B cell (primary cell): Measurements from ENCODE around the gene TRABD. TPM values are rescaled to one million over a fixed set of nuclear protein-coding genes. Genes with fewer than 3 reads are reported as not detected.

Experiments used
- ATAC-seq: fragments of 200-7000 bp; cut with Tn5 transposase; one replicate; pipeline ENCODE4 v1.10.0; 2021; ENCODE audit warnings: low read depth, mild to moderate bottlenecking, moderate number of reproducible peaks, moderate library complexity
- CTCF ChIA-PET: fragments of 350-600 bp; sonication (Branson Sonifier 250); formaldehyde crosslinking; loops from one replicate; lab custom pipeline; 2021; ENCODE audit warnings: antibody characterized with exemption, inconsistent platforms; lab: Charles Lee
- POLR2A ChIA-PET: fragments of 350-600 bp; sonication (Branson Sonifier 250); formaldehyde crosslinking; loops from one replicate; lab custom pipeline; 2021; ENCODE audit warnings: antibody characterized with exemption; lab: Charles Lee
- DNase-seq: peaks from one replicate; pipeline ENCODE4 v3.0.0; 2013
- H2AFZ ChIP-seq: 2 replicates; pipeline ENCODE4 v1.6.1; 2012; ENCODE audit warnings: mild to moderate bottlenecking, low read depth, low read length; ENCODE audit not compliant: insufficient read depth, poor library complexity, severe bottlenecking
- H3K27ac ChIP-seq, 2 donors: 1 replicate in 1 of 2; 2 replicates in 1 of 2; pipeline ENCODE4 v1.5.1; 2012 to 2013; ENCODE audit warnings: low read length in 2 of 2, mild to moderate bottlenecking in 2 of 2, moderate library complexity in 1 of 2
- H3K27me3 ChIP-seq, 4 experiments: fragments of 200-600 bp in 1 of 4; sonication (generic) in 1 of 4; replicated peaks in 1 of 4; 1 replicate in 2 of 4; 2 replicates in 2 of 4; pipeline versions ENCODE4 v1.6.1 to v1.7.0; 2013 to 2016; ENCODE audit warnings: low read length in 3 of 4, mild to moderate bottlenecking in 2 of 4, mixed read lengths in 1 of 4, moderate library complexity in 1 of 4; ENCODE audit not compliant: insufficient read depth in 4 of 4, control insufficient read depth in 3 of 4; ENCODE audit errors: control extremely low read depth in 1 of 4
- H3K36me3 ChIP-seq, 2 experiments: replicated peaks in 1 of 2; 1 replicate in 1 of 2; 2 replicates in 1 of 2; pipeline versions ENCODE4 v1.6.1 to v1.7.1; 2013; ENCODE audit warnings: low read length in 1 of 2; ENCODE audit not compliant: insufficient read depth in 2 of 2, control insufficient read depth in 1 of 2; ENCODE audit errors: control extremely low read depth in 1 of 2, extremely low read depth in 1 of 2
- H3K4me1 ChIP-seq, 2 donors: fragments of 200-600 bp in 1 of 2; sonication (generic) in 1 of 2; 1 replicate in 1 of 2; 2 replicates in 1 of 2; pipeline versions ENCODE4 v1.5.1 to v1.6.1; 2013 to 2017; ENCODE audit warnings: low read length in 2 of 2; ENCODE audit not compliant: control insufficient read depth in 2 of 2, insufficient read depth in 2 of 2
- H3K4me2 ChIP-seq: replicated peaks from 2 replicates; pipeline ENCODE3; 2012; ENCODE audit warnings: mild to moderate bottlenecking, low read depth, low read length; ENCODE audit not compliant: poor library complexity, severe bottlenecking
- H3K4me3 ChIP-seq, 5 experiments: fragments of 200-600 bp in 1 of 5; sonication (generic) in 1 of 5; 1 replicate in 3 of 5; 2 replicates in 2 of 5; pipeline versions ENCODE4 v1.5.1 to v1.7.0; 2011 to 2016; ENCODE audit warnings: low read length in 4 of 5, mild to moderate bottlenecking in 4 of 5, low read depth in 2 of 5, control low read depth in 1 of 5, moderate library complexity in 1 of 5; ENCODE audit not compliant: insufficient read depth in 1 of 5; ENCODE audit errors: control extremely low read depth in 1 of 5, extremely low read depth in 1 of 5
- H3K79me2 ChIP-seq: fragments of 200-600 bp; sonication (generic); one replicate; pipeline ENCODE4 v1.6.0; 2016; ENCODE audit warnings: low read length; ENCODE audit not compliant: control insufficient read depth, insufficient read depth
- H3K9ac ChIP-seq: fragments of 200-600 bp; sonication (generic); 2 replicates; pipeline ENCODE4 v1.6.1; 2017; ENCODE audit warnings: mild to moderate bottlenecking, low read length, moderate library complexity
- H3K9me3 ChIP-seq, 3 donors: one replicate each; pipeline versions ENCODE4 v1.6.1 to v1.7.1; 2013; ENCODE audit warnings: low read length in 2 of 3; ENCODE audit not compliant: control insufficient read depth in 2 of 3, insufficient read depth in 1 of 3; ENCODE audit errors: control extremely low read depth in 1 of 3
- H4K20me1 ChIP-seq: 2 replicates; pipeline ENCODE4 v1.6.0; 2012; ENCODE audit warnings: mild to moderate bottlenecking, low read length; ENCODE audit not compliant: insufficient read depth, control insufficient read depth, poor library complexity, severe bottlenecking
- H3K27ac Mint-ChIP-seq: one replicate; pipeline ENCODE4 v1.8.0; 2021; ENCODE audit warnings: mixed read lengths
- H3K27me3 Mint-ChIP-seq: one replicate; pipeline ENCODE4 v1.8.0; 2021; ENCODE audit warnings: mixed read lengths
- H3K4me1 Mint-ChIP-seq: one replicate; pipeline ENCODE4 v1.8.0; 2021; ENCODE audit warnings: mixed read lengths
- H3K4me3 Mint-ChIP-seq: one replicate; pipeline ENCODE4 v1.8.0; 2021; ENCODE audit warnings: mixed read lengths
- H3K9me3 Mint-ChIP-seq: one replicate; pipeline ENCODE4 v1.8.0; 2022; ENCODE audit warnings: mixed read lengths; ENCODE audit not compliant: insufficient read depth
- EZH2 ChIP-seq: IDR thresholded peaks from 2 replicates; pipeline ENCODE4 v1.6.1; 2012; ENCODE audit warnings: borderline replicate concordance, low read depth, mild to moderate bottlenecking, moderate library complexity, low read length; ENCODE audit not compliant: insufficient read depth, poor library complexity, severe bottlenecking
- WGBS: methylation state at CpG from one replicate; pipeline ENCODE4 v1.1.5; 2013; ENCODE audit warnings: missing lambda C conversion rate; ENCODE audit not compliant: insufficient coverage; 5-methylcytosine and 5-hydroxymethylcytosine counted together
- intact Hi-C: fragments of 100-400 bp; cut with micrococcal nuclease; formaldehyde crosslinking; loops from one replicate; pipeline ENCODE4 v1.10.0; 2022
- polyA plus RNA-seq: library from polyadenylated mRNA; depleted of rRNA; stranded (reverse); fragments of >200 nt; gene quantifications from 2 replicates; pipeline ENCODE4 v1.2.3, GENCODE V29; 2012
- total RNA-seq, 2 donors: library from RNA; stranded (reverse); fragments of 120-200 nt in 1 of 2; gene quantifications; 1 replicate in 1 of 2; 2 replicates in 1 of 2; pipeline versions ENCODE4 v1.2.3 to v1.2.4, GENCODE V29; 2013 to 2022
- TF ChIP-seq, protein P1 (sequence below): fragments of 200-600 bp; IDR thresholded peaks from one replicate; pipeline ENCODE4 v1.8.0; 2022; ENCODE audit warnings: antibody characterized with exemption, mild to moderate bottlenecking

The TRABD gene
- total and polyA plus RNA-seq, 2 donors (not counting 1 experiment from before 2014, with no cell fraction given): 164 to 200 TPM

DNA sequence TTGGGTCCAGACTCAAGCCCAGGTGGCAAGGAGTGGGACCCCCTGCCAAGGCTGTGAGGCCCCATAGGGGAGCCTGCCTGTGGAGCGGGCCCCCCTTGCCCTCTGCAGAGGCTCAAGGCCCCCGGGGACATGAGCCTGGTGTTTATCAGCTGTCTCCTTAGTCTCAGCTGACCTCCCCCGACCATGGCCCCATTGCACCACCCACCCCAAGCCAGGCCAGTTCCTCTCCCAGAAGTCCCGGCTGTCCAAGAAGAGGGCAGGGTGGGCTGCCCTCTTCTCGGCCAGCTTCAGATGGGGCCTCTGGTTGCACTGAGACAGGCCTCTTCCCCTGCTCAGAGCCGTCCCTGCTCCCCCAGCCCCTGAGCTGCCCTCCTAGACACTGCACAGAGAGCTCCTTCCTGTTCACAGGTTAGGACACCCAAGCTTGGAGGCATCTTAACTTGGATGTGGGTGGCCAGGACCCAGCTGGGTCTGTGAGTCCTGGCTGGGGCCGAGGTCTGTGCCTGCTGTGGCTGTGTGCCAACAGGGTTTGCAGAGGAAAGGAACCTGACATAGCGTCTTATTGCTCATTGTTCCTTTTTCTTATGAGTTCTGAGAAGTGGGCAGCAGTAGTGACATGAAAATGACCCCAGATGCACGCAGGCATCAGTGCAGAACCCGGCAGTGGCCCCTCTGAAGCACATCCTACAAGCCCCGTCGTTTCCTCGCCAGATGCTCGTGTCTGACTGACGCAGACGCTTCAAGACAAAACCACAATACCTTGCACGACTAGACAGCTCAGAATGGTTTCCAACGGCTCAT, 5.4 kb downstream of the TRABD start:
- Histone ChIP-seq H3K9me3 (peaks cover 0 to 2% (median 0%) of the 10 kb centered on the region in 3 donors), H3K9ac (peak overlapping the region; percentile 79), H3K27ac (peak overlapping the region; percentile 99 to 100), H2AFZ (no peak overlapping the region), H3K36me3 (peaks cover 0 to 25% of the 10 kb centered on the region in 2 experiments), H3K4me3 (peak overlapping the region; percentile 14 to 63 (median 48)), H3K27me3 (no peaks in the 10 kb centered on the region), H3K4me1 (peaks cover 84 to 97% of the 10 kb centered on the region in 2 donors), H3K4me2 (peak overlapping the region; percentile 98), H3K79me2 (peaks cover 25% of the 10 kb centered on the region), H4K20me1 (peaks cover 7% of the 10 kb centered on the region)
- DNase-seq: peak; percentile 97
- Mint-ChIP-seq H3K27me3 (no peaks in the 10 kb centered on the region), H3K4me3 (peak overlapping the region; percentile 86), H3K9me3 (no peaks in the 10 kb centered on the region), H3K27ac (peak overlapping the region; percentile 99), H3K4me1 (peaks cover 62% of the 10 kb centered on the region)
- WGBS: 1% methylated on average over 18 of the region's 18 CpGs
- CTCF ChIA-PET: interaction anchor here (0.8 to 4.0 kb wide), 19 partner anchors 11 to 335 kb away, joined by 3 to 41 read pairs (median 4); partner anchors contain the start of genes PANX2 and SCO2
- intact Hi-C loops: loop anchor here (1.0 to 5.0 kb wide), 14 partner anchors 9 to 430 kb away; partner anchors contain the start of genes PIM3, PPP6R2, TUBGCP6 and TYMP
- TF ChIP-seq EZH2: no peak
- TF ChIP-seq, protein P1, sequence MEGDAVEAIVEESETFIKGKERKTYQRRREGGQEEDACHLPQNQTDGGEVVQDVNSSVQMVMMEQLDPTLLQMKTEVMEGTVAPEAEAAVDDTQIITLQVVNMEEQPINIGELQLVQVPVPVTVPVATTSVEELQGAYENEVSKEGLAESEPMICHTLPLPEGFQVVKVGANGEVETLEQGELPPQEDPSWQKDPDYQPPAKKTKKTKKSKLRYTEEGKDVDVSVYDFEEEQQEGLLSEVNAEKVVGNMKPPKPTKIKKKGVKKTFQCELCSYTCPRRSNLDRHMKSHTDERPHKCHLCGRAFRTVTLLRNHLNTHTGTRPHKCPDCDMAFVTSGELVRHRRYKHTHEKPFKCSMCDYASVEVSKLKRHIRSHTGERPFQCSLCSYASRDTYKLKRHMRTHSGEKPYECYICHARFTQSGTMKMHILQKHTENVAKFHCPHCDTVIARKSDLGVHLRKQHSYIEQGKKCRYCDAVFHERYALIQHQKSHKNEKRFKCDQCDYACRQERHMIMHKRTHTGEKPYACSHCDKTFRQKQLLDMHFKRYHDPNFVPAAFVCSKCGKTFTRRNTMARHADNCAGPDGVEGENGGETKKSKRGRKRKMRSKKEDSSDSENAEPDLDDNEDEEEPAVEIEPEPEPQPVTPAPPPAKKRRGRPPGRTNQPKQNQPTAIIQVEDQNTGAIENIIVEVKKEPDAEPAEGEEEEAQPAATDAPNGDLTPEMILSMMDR: no peak
- POLR2A ChIA-PET: interaction anchor here (0.6 to 4.6 kb wide), 25 partner anchors 8 to 349 kb away, joined by 3 to 54 read pairs (median 5); partner anchors contain the start of genes PANX2, PIM3, PPP6R2 and SCO2
- ATAC-seq: peak; percentile 44
